NK-92 treated with Interleukin-12 subunit alpha and Interleukin-12 subunit beta, amount 100 ng/mL, for 24 hours (cell line): ENCODE data around the gene NUF2.

Experiments
- DNase-seq: peaks from one replicate; lab custom pipeline; 2025; lab: John Stamatoyannopoulos, UW

The NUF2 gene

DNA sequence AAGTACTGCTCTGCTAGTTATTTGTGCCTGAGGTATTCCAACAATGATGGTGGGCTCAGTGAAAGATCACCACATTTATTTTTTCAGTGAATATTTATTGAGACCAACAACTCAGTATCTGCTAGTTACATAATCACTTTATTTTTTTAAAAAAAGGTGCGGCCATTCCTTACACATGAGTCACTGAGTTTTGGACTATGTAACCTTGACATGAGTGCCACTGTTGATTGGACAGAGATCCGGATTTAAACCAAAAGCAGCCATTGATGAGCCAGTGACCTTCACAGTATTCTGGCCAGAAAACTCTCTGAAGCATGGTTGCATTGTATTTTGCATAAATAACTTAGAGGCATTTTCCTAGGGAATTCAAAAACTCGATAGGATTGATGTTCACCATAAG is 79.5 kb downstream of the NUF2 start:
- DNase-seq = no peak
